HepG2 (cell line): ENCODE data around the gene FRAS1. TPM values are rescaled to one million over a fixed set of nuclear protein-coding genes. Genes with fewer than 3 reads are reported as not detected.
A peak's percentile ranks its signal among the peaks of the same experiment; 100 is the strongest.

ENCODE experiments used
- ATAD3A ChIP-seq: sonication (generic); formaldehyde crosslinking; IDR thresholded peaks from 2 replicates; pipeline ENCODE4 v1.4.0; 2020; ENCODE audit warnings: missing genetic modification reagents
- ATF1 ChIP-seq: IDR thresholded peaks from 2 replicates; pipeline ENCODE4 v1.6.1; 2016; ENCODE audit warnings: mild to moderate bottlenecking, control low read depth
- BHLHE40 ChIP-seq: IDR thresholded peaks from 2 replicates; pipeline ENCODE4 v1.6.1; 2011; ENCODE audit warnings: low read length, improper control_type of control experiment
- FOXA3 ChIP-seq: IDR thresholded peaks from 2 replicates; pipeline ENCODE4 v1.6.1; 2016; ENCODE audit warnings: missing genetic modification reagents, missing compliant biosample characterization
- FOXK1 ChIP-seq: sonication (generic); formaldehyde crosslinking; IDR thresholded peaks from 2 replicates; pipeline ENCODE4 v1.4.0; 2020; ENCODE audit warnings: low read depth, missing genetic modification reagents, borderline replicate concordance
- FOXO1 ChIP-seq: sonication (generic); formaldehyde crosslinking; IDR thresholded peaks from 2 replicates; pipeline ENCODE4 v1.4.0; 2020; ENCODE audit warnings: missing genetic modification reagents
- GPN1 ChIP-seq: sonication (generic); formaldehyde crosslinking; IDR thresholded peaks from 2 replicates; pipeline ENCODE4 v1.5.1; 2020; ENCODE audit warnings: missing genetic modification reagents, borderline replicate concordance
- HDAC1 ChIP-seq: sonication (generic); formaldehyde crosslinking; IDR thresholded peaks from 2 replicates; pipeline ENCODE4 v1.5.1; 2020; ENCODE audit warnings: mild to moderate bottlenecking, missing genetic modification reagents
- ISL2 ChIP-seq: sonication (generic); formaldehyde crosslinking; IDR thresholded peaks from 2 replicates; pipeline ENCODE4 v1.5.0; 2020; ENCODE audit warnings: missing genetic modification reagents
- KDM5A ChIP-seq: fragments of 200-600 bp; sonication (generic); IDR thresholded peaks from 2 replicates; pipeline ENCODE4 v1.7.0; 2018; ENCODE audit warnings: antibody characterized with exemption, mild to moderate bottlenecking, low read length, borderline replicate concordance
- NFE2L2 ChIP-seq: fragments of 150-350 bp; IDR thresholded peaks from 2 replicates; pipeline ENCODE4 v1.6.1; 2014; ENCODE audit warnings: low read length
- NFKBIZ ChIP-seq: IDR thresholded peaks from 2 replicates; pipeline ENCODE4 v1.6.1; 2018; ENCODE audit warnings: missing genetic modification reagents, missing compliant biosample characterization
- RXRB ChIP-seq: IDR thresholded peaks from 2 replicates; pipeline ENCODE4 v1.6.1; 2016; ENCODE audit warnings: borderline replicate concordance, missing genetic modification reagents, missing compliant biosample characterization
- SOX5 ChIP-seq: IDR thresholded peaks from 2 replicates; pipeline ENCODE4 v1.6.1; 2016; ENCODE audit warnings: borderline replicate concordance
- TAF15 ChIP-seq: fragments of 200-400 bp; formaldehyde crosslinking; IDR thresholded peaks from one replicate; pipeline ENCODE4 v1.6.1; 2018; ENCODE audit warnings: mild to moderate bottlenecking, low read depth, low read length; ENCODE audit not compliant: poor library complexity, severe bottlenecking
- XBP1 ChIP-seq: sonication (generic); formaldehyde crosslinking; IDR thresholded peaks from 2 replicates; pipeline ENCODE4 v1.5.0; 2020; ENCODE audit warnings: missing genetic modification reagents
- YY1 ChIP-seq: IDR thresholded peaks from 2 replicates; pipeline ENCODE4 v1.6.1; 2011; ENCODE audit warnings: low read length, low read depth, moderate library complexity, mild to moderate bottlenecking; ENCODE audit not compliant: insufficient read depth, insufficient replicate concordance
- ZFP36L1 ChIP-seq: sonication (generic); formaldehyde crosslinking; IDR thresholded peaks from 2 replicates; pipeline ENCODE4 v1.8.0; 2022; ENCODE audit warnings: mild to moderate bottlenecking, missing genetic modification reagents, moderate library complexity
- ZNF569 ChIP-seq: sonication (generic); formaldehyde crosslinking; IDR thresholded peaks from 2 replicates; pipeline ENCODE4 v1.5.0; 2020; ENCODE audit warnings: mild to moderate bottlenecking, missing genetic modification reagents, moderate library complexity, borderline replicate concordance
- ZSCAN20 ChIP-seq: sonication (generic); formaldehyde crosslinking; IDR thresholded peaks from 2 replicates; pipeline ENCODE4 v1.4.0; 2020; ENCODE audit warnings: missing genetic modification reagents, mild to moderate bottlenecking, borderline replicate concordance
- polyA plus RNA-seq, 8 experiments: library from polyadenylated mRNA; depleted of rRNA in 3 of 8; stranded (reverse) in 7 of 8; unstranded in 1 of 8; fragments of >200 nt; fragmentation: Illumina TruSeq in 4 of 8; extraction: Trizol in 4 of 8; gene quantifications; 2 replicates each; pipeline versions ENCODE4 v1.2.1 to v1.2.3, GENCODE V29; 2011 to 2016; ENCODE audit warnings: low read depth in 4 of 8, missing spikeins in 1 of 8, mixed read lengths in 1 of 8; ENCODE audit not compliant: insufficient read depth in 1 of 8
- total RNA-seq, 5 experiments: library from RNA; depleted of rRNA; stranded (reverse); fragments of >200 nt; fragmentation: Illumina TruSeq; extraction: Trizol; gene quantifications; 2 replicates each; pipeline ENCODE4 v1.2.3, GENCODE V29; 2016; ENCODE audit warnings: low read depth in 1 of 5
- TF ChIP-seq, protein P1 (sequence below): sonication (generic); formaldehyde crosslinking; IDR thresholded peaks from 2 replicates; pipeline ENCODE4 v1.8.0; 2022; ENCODE audit warnings: mild to moderate bottlenecking, missing genetic modification reagents, moderate library complexity
- TF ChIP-seq, protein P2 (sequence below): IDR thresholded peaks from 2 replicates; pipeline ENCODE4 v1.6.1; 2012; ENCODE audit warnings: low read depth, low read length, improper control_type of control experiment
- TF ChIP-seq, protein P3 (sequence below): sonication (generic); formaldehyde crosslinking; IDR thresholded peaks from 2 replicates; pipeline ENCODE4 v1.8.0; 2022; ENCODE audit warnings: mild to moderate bottlenecking, missing genetic modification reagents, moderate library complexity
- TF ChIP-seq, protein P4 (sequence below): fragments of 450-650 bp; IDR thresholded peaks from 2 replicates; pipeline ENCODE4 v1.6.1; 2017; ENCODE audit warnings: mild to moderate bottlenecking

The FRAS1 gene
- total and polyA plus RNA-seq, 2 of the 13 experiments (the other 11 are each of a cell fraction or from before 2014, with no cell fraction given) = 22.5 to 31.6 TPM

DNA sequence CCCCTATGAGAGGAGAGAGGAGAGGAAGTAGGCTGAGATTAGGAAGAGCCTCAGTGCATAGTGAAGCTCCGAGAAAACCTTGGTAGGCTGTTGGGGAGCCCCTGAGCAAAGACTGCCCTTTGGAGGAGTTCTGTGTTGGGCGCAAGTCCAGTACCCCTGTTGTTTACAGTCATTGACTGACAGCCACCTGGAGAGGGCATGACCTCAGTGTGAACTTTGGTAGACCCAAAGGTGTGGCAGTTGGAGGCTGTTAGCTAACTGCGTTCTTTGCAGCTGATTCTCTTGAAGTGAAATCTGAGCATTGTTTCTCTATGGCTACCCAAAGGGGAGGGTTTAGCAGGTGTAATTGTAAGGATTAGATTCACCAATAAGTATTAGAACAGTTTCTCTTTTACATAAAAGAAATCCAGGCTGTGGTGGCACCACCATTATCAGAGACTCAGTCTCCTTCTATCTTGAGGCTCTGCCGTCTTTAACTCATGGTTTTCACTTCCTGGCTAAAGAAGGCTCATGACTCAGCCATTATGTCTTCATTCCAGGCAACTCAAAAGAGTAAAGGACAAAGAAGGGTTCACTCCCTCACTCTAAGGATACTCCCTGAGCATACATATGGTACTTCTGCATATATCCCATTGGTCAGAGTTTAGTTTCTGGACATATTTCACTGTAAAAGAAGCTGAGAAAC is 527.9 kb downstream of the FRAS1 start (continued):
- TF ChIP-seq, protein P1, sequence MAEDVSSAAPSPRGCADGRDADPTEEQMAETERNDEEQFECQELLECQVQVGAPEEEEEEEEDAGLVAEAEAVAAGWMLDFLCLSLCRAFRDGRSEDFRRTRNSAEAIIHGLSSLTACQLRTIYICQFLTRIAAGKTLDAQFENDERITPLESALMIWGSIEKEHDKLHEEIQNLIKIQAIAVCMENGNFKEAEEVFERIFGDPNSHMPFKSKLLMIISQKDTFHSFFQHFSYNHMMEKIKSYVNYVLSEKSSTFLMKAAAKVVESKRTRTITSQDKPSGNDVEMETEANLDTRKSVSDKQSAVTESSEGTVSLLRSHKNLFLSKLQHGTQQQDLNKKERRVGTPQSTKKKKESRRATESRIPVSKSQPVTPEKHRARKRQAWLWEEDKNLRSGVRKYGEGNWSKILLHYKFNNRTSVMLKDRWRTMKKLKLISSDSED (CRISPR knock-in tag) = no peak
- TF ChIP-seq FOXA3 (CRISPR knock-in tag) (peak; percentile 63), ATAD3A (CRISPR knock-in tag) (no peak), ZSCAN20 (CRISPR knock-in tag) (no peak), NFE2L2 (no peak), SOX5 (CRISPR knock-in tag) (0 out of 2 replicates have a peak, but pooled peaks have one; percentile 17), ZFP36L1 (no peak), FOXO1 (CRISPR knock-in tag) (peak; percentile 72; the same call in 1 of the 2 replicates), TAF15 (no peak), YY1 (no peak), BHLHE40 (no peak), ISL2 (CRISPR knock-in tag) (no peak), NFKBIZ (no peak), RXRB (peak; percentile 68; the same call in 1 of the 2 replicates), ZNF569 (CRISPR knock-in tag) (no peak), FOXK1 (0 out of 2 replicates have a peak, but pooled peaks have one; percentile 36), GPN1 (CRISPR knock-in tag) (no peak), ATF1 (CRISPR knock-in tag) (no peak), XBP1 (CRISPR knock-in tag) (no peak), KDM5A (no peak), HDAC1 (peak; percentile 52; the same call in 1 of the 2 replicates)
- TF ChIP-seq, protein P2, sequence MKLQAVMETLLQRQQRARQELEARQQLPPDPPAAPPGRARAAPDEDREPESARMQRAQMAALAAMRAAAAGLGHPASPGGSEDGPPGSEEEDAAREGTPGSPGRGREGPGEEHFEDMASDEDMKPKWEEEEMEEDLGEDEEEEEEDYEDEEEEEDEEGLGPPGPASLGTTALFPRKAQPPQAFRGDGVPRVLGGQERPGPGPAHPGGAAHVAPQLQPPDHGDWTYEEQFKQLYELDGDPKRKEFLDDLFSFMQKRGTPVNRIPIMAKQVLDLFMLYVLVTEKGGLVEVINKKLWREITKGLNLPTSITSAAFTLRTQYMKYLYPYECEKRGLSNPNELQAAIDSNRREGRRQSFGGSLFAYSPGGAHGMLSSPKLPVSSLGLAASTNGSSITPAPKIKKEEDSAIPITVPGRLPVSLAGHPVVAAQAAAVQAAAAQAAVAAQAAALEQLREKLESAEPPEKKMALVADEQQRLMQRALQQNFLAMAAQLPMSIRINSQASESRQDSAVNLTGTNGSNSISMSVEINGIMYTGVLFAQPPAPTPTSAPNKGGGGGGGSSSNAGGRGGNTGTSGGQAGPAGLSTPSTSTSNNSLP = no peak
- TF ChIP-seq, protein P3, sequence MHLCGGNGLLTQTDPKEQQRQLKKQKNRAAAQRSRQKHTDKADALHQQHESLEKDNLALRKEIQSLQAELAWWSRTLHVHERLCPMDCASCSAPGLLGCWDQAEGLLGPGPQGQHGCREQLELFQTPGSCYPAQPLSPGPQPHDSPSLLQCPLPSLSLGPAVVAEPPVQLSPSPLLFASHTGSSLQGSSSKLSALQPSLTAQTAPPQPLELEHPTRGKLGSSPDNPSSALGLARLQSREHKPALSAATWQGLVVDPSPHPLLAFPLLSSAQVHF (CRISPR knock-in tag) = no peak
- TF ChIP-seq, protein P4, sequence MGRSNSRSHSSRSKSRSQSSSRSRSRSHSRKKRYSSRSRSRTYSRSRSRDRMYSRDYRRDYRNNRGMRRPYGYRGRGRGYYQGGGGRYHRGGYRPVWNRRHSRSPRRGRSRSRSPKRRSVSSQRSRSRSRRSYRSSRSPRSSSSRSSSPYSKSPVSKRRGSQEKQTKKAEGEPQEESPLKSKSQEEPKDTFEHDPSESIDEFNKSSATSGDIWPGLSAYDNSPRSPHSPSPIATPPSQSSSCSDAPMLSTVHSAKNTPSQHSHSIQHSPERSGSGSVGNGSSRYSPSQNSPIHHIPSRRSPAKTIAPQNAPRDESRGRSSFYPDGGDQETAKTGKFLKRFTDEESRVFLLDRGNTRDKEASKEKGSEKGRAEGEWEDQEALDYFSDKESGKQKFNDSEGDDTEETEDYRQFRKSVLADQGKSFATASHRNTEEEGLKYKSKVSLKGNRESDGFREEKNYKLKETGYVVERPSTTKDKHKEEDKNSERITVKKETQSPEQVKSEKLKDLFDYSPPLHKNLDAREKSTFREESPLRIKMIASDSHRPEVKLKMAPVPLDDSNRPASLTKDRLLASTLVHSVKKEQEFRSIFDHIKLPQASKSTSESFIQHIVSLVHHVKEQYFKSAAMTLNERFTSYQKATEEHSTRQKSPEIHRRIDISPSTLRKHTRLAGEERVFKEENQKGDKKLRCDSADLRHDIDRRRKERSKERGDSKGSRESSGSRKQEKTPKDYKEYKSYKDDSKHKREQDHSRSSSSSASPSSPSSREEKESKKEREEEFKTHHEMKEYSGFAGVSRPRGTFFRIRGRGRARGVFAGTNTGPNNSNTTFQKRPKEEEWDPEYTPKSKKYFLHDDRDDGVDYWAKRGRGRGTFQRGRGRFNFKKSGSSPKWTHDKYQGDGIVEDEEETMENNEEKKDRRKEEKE = no peak
